Measurements from ENCODE around the gene LAMTOR2. TPM values are rescaled to one million over a fixed set of nuclear protein-coding genes. Genes with fewer than 3 reads are reported as not detected.

Gene LAMTOR2
- total RNA-seq, 1 experiment from 2014 or later, result 60.2 TPM

GRCh38 chr1:156024801-156025200, 29.8 kb upstream of the LAMTOR2 start:
- no TSS peak for BruUV-seq (replicated peaks)
- RAD21 ChIA-PET (ENCODE audit: low non-redundant PET in 1 of 2, low total read pairs in 2 of 2, uncharacterized antibody in 2 of 2, unreplicated experiment in 2 of 2), result no interaction called here
- POLR2A ChIA-PET, result no interaction called here

GRCh38 chr1:156025876-156026275, 28.7 kb upstream of the LAMTOR2 start:
- POLR2A ChIA-PET, result no interaction called here

More at GRCh38 chr1:156024801-156025200, 29.8 kb upstream of the LAMTOR2 start:
- DNase-seq (ENCODE audit: low read depth, low spot score) (no peak), ATAC-seq (no peak)
- CTCF ChIA-PET, result interaction anchor here (1.2 to 2.0 kb wide), 2 partner anchors 16 to 28 kb away, joined by 4 to 8 read pairs; partner anchors contain the start of gene UBQLN4
- Histone ChIP-seq H3K36me3 (ENCODE audit: control insufficient read depth in 1 of 2, insufficient read depth in 2 of 2, low read length in 2 of 2) (no peaks in the 10 kb centered on the region), H2AFZ (ENCODE audit: low read depth, low read length, poor library complexity, severe bottlenecking) (no peak overlapping the region), H3K4me3 (replicated peaks in 1 of 2; ENCODE audit: low read depth in 1 of 2, low read length in 2 of 2) (no peak overlapping the region), H4K20me1 (ENCODE audit: insufficient read depth) (no peaks in the 10 kb centered on the region), H3K27me3 (ENCODE audit: insufficient read depth, low read length) (no peaks in the 10 kb centered on the region), H3K9ac (ENCODE audit: low read length) (no peak overlapping the region), H3K79me2 (ENCODE audit: insufficient read depth, low read length) (peaks cover 7% of the 10 kb centered on the region), H3K27ac (ENCODE audit: low read depth, low read length) (no peak overlapping the region), H3K9me3 (ENCODE audit: control insufficient read depth in 1 of 2, insufficient read depth in 1 of 2, low read depth in 1 of 2, low read length in 2 of 2) (no peaks in the 10 kb centered on the region), H3K4me1 (ENCODE audit: control insufficient read depth in 1 of 2, insufficient read depth in 2 of 2, low read length in 2 of 2) (peaks cover 5 to 17% of the 10 kb centered on the region in 2 experiments; a peak in 3 of 4 replicates), H3K4me2 (ENCODE audit: low read length) (no peak overlapping the region), H3K9me2 (ENCODE audit: insufficient read depth) (no peaks in the 10 kb centered on the region)
- intact Hi-C loops (cut with micrococcal nuclease), result no loop called here
- no peak for TF ChIP-seq SP1 (IDR thresholded peaks at IDR 0.05; ENCODE audit: low read depth)
- TF ChIP-seq POLR2AphosphoS5 (IDR thresholded peaks at IDR 0.05; ENCODE audit: low read depth, low read length), result no peak
- TF ChIP-seq EZH2phosphoT487 (IDR thresholded peaks at IDR 0.05; ENCODE audit: borderline replicate concordance), result no peak
- no peak for TF ChIP-seq ATF3 (IDR thresholded peaks at IDR 0.05)
- no peak for TF ChIP-seq FOSL1 (IDR thresholded peaks at IDR 0.05; ENCODE audit: low read depth)
- TF ChIP-seq SRF (IDR thresholded peaks at IDR 0.05; ENCODE audit: low read depth), result no peak
- TF ChIP-seq JUND (IDR thresholded peaks at IDR 0.05), result no peak
- no peak for TF ChIP-seq EGR1 (IDR thresholded peaks at IDR 0.05; ENCODE audit: low read depth)
- no peak for TF ChIP-seq CBX3 (IDR thresholded peaks at IDR 0.05; ENCODE audit: low read depth)

More at GRCh38 chr1:156025876-156026275, 28.7 kb upstream of the LAMTOR2 start:
- H3K27me3 ChIP-seq (ENCODE audit: insufficient read depth, low read length), result no peaks in the 10 kb centered on the region
- H3K9me3 ChIP-seq (ENCODE audit: control insufficient read depth in 1 of 2, insufficient read depth in 1 of 2, low read depth in 1 of 2, low read length in 2 of 2), result no peaks in the 10 kb centered on the region
- CTCF ChIA-PET, result interaction anchor here (0.7 to 2.0 kb wide), 8 partner anchors 14 to 334 kb away, joined by 3 to 14 read pairs (median 4); partner anchors contain the start of genes RAB25 and UBQLN4
- no peaks in the 10 kb centered on the region for H3K36me3 ChIP-seq (ENCODE audit: control insufficient read depth in 1 of 2, insufficient read depth in 2 of 2, low read length in 2 of 2)
- ATAC-seq (peak; percentile 98), DNase-seq (ENCODE audit: low read depth, low spot score) (peak; percentile 48)
- BruUV-seq (replicated peaks), result no TSS peak
- H4K20me1 ChIP-seq (ENCODE audit: insufficient read depth), result no peaks in the 10 kb centered on the region
- TF ChIP-seq CTCF (IDR thresholded peaks at IDR 0.05 in 2 of 3, conservative IDR thresholded peaks at IDR 0.05 in 1 of 3; ENCODE audit: borderline replicate concordance in 1 of 3, insufficient read depth in 1 of 3, low read depth in 2 of 3, low read length in 2 of 3) (peak; percentile 73 to 93 (median 79)), RAD21 (IDR thresholded peaks at IDR 0.05; ENCODE audit: low read depth) (peak; percentile 65), YY1 (IDR thresholded peaks at IDR 0.05; ENCODE audit: extremely low read depth, insufficient replicate concordance, low read depth, low read length) (peak; percentile 20), ELF1 (IDR thresholded peaks at IDR 0.05; ENCODE audit: borderline replicate concordance, low read depth) (no peak)
- intact Hi-C loops (cut with micrococcal nuclease), result loop anchor here (1.0 kb wide), 1 partner anchor 40 kb away; no protein-coding TSS in a partner anchor
- peaks cover 4 to 13% of the 10 kb centered on the region in 2 experiments; a peak in 3 of 4 replicates for H3K4me1 ChIP-seq (ENCODE audit: control insufficient read depth in 1 of 2, insufficient read depth in 2 of 2, low read length in 2 of 2)
- H3K4me2 ChIP-seq (ENCODE audit: low read length), result peak overlapping the region; percentile 64
- no peak overlapping the region for H3K27ac ChIP-seq (ENCODE audit: low read depth, low read length)
- no peaks in the 10 kb centered on the region for H3K79me2 ChIP-seq (ENCODE audit: insufficient read depth, low read length)
- H3K9me2 ChIP-seq (ENCODE audit: insufficient read depth), result no peaks in the 10 kb centered on the region
- peak overlapping the region; percentile 95 for H2AFZ ChIP-seq (ENCODE audit: low read depth, low read length, poor library complexity, severe bottlenecking)
- H3K4me3 ChIP-seq (replicated peaks in 1 of 2; ENCODE audit: low read depth in 1 of 2, low read length in 2 of 2), result no peak overlapping the region
- peak overlapping the region; percentile 24; the same call in 1 of the 2 replicates for H3K9ac ChIP-seq (ENCODE audit: low read length)
- RAD21 ChIA-PET (ENCODE audit: low non-redundant PET in 1 of 2, low total read pairs in 2 of 2, uncharacterized antibody in 2 of 2, unreplicated experiment in 2 of 2), result interaction anchor here (0.9 to 1.1 kb wide), 2 partner anchors 34 to 40 kb away, joined by 3 to 4 read pairs; no protein-coding TSS in a partner anchor

Data from HCT116 (cell line).